GM18519 (cell line): ENCODE results near the gene DNLZ.
"Not testable (repeated sequence)": the region's sequence is repeated elsewhere in the genome, so short reads cannot be mapped to it uniquely, and the experiment has no call there.

Source experiments
- ATAC-seq: cut with Tn5 transposase; IDR thresholded peaks from one replicate; pipeline ENCODE4 v1.9.1; 2021; ENCODE audit warnings: mild to moderate bottlenecking, moderate library complexity; ENCODE audit not compliant: unreplicated experiment, low FRiP score

DNLZ gene

DNA sequence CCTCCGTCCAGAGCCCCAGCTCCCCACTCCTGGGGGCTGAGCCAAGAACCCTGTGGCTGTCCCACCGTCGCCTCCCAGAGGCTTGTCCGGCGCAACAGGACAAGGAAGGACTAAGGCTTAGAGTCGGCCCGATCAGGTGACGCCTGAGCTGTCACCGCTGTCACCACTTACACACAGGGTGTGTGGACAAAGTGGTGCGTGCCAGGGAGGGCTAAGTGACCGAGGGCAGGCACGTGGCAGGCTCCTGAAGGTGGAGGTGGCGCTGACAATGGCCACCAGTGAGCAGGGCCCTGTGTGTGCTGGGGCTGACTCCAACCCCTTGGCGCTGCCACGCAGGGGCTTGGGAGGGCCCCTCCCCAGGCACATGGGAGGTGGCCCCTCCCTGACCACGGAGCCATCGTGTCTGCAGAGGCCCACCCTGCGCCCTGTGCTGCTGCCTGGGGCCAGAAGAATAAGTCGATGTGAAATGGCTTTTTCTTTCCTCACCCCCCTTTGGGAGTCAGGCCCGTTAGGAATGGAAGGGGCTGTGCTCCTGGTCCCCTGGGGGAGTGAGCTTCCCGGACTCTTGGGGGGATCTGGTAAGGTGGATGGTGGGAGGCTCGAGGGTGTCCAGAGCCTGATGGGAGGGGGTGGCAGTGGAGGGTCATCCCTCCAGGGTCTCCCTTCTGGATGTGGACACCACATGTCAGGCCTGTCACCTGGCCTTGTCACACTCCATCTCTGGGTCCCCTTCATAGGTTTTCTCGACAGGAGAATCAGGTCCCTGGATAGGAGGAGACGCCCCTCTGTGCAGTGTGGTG, 38.8 kb downstream of the DNLZ start:
- ATAC-seq: no peak

DNA sequence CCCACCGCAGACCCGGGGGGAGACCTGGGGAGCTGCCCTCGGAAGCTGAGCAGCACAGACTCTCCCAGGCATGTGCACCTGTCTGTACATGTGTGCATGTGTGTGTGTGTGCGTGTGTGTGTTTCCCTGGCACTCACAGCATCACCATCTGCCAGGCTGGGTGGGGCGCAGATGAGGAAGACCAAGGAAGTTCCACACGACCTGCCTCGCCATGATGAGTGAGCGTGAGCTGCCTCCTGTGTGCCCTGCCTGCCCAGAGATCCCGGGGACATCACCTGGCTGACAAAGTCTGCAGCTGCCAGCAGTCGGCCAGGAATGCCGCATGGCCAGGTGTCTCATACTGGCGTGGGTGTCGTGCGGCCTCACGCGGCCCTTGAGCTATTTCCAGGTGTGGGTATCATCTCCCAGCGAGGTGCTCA, 40.2 kb downstream of the DNLZ start:
- ATAC-seq: no peak

DNA sequence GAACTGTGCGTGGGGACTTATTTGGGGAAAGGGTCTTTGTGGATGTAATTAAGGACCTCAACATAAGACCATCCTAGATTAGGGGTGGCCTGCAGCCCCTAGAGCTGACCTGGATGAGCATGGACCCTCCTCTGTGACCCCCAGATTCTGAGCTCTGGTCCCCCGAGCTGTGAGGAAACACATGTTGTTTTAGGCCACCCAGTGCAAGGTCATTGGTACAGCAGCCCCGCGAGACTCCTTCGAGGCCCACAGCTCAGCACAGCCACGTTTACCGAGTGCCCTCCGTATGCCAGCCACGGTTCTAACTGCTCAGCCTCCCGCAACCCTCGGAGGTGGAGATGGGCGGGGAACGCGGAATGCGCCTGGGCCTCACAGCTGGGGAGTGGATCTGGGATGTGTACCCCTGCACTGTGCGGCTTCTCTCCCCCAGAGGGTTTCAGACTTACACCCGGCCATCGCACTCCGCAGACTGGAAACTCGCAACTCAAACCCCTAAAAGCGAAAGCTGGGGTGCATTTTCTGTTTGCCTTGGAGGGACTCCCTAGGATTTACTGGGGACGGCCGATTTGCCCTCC, 40.7 kb downstream of the DNLZ start:
- no peak for ATAC-seq

DNA sequence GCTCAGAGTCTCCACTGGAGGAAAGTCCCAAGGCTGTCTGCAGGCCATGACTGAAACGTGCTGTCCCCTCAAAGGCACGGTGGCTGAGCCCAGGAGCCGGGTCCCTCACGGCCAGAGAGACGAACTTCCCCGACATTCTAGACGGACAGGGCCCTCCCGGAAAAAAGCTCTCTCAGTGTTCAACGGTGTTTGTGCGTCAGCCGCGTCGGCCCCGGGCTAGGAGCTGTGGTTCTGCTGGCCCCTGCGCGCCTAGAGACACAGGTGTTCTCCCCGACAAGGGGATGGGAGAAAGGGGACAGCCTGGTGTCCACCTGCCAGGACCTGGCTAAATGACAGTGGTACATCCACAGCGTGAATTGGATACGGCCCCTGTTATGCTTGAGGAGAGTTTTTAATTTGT, 42.0 kb downstream of the DNLZ start:
- ATAC-seq: no peak

DNA sequence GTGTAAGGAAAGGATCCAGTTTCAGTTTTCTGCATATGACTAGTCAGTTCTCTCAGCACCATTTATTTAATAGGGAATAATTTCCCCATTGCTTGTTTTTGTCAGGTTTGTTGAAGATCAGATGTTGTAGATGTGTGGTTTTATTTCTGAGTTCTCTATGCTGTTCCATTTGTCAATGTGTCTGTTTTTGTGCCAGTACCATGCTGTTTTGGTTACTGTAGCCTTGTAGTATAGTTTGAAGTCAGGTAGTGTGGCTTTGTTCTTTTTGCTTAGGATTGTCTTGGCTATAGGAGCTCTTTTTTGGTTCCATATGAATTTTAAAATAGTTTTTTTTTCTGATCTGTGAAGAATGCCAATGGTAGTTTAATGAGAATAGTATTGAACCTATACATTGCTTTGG, 42.6 kb downstream of the DNLZ start:
- not testable (repeated sequence) for ATAC-seq

DNA sequence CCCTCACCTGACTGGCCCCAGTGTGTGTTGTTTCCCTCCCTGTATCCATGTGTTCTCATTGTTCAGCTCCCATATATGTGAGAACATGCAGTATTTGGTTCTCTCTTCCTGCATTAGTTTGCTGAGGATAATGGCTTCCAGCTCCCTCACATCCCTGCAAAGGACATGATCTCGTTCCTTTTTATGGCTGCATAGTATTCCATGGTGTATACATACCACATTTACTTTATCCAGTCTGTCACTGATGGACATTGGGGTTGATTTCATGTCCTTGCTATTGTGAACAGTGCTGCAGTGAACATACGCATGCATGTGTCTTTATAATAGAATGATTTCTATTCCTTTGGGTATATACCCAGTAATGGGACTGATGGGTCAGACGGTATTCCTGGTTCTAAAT, 43.6 kb downstream of the DNLZ start:
- ATAC-seq: not testable (repeated sequence)

DNA sequence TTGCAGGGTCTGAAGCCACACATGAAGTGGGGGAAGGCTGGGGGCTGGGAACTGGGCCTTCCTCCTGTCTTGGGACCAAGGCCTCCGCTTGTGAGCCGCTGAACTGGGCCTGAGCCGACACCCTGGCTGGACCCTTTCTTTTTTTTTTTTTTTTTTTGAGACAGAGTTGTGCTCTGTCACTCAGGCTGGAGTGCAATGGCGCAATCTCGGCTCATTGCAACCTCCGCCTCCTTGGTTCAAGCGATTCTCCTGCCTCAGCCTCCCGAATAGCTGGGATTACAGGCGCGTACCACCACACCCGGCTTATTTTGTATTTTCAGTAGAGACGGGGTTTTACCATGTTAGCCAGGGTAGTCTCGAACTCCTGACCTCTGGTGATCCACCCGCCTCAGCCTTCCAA, 44.3 kb downstream of the DNLZ start:
- not testable (repeated sequence) for ATAC-seq

DNA sequence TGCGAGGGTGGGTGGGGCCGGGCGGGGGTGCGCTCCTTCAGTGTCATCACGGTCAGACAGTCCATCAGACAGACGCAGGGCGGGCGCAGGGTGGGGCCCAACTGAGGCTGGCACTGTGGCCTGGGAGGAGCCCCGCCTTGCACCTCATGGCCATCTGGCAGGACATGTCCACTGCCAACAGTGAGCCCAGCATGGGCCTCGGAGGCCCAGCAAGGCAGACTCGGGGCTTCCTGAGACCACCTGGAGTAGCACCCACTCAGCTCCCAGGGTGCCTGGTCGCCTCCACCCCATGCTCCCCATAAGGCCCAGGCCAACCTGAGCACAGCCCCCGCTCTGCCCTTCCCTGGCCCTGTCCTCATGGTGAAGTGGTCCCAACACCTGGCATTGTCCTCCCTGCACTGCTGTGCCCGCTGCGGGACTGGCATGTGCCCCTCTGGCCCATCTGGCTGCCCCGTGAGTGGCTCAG, 44.7 kb downstream of the DNLZ start:
- no peak for ATAC-seq

DNA sequence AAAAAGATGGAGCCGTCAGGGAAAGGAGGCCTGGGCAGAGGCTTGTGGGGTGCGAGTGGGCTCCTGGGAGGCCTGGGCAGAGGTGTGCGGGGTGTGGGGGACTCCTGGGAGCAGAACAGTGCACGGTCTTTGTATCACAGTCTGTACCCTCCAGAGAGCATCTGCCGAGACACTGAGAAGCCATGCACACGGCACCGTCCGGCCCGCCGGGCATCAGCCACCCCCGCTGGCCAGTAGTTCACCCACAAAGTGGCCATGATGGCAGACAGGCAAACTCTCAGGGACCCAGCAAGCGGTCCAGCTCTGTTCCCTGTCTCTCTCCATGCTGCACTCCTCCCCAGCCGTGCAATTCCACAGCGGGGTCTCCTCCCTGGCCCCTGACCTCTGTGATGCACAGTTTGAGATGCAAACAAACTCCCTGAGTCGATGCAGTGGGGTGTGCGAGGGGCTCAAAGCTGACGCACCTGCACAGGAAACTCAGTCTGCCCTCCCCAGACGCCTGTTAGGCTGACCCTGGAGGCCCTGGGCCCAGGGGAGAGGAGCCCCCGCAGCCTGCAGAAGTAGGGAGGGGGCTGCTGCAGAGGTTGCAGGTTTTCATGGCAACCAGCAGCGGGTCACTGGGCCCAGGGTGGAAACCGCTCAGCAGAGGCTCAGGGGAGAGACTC, 45.3 kb downstream of the DNLZ start:
- no peak for ATAC-seq

DNA sequence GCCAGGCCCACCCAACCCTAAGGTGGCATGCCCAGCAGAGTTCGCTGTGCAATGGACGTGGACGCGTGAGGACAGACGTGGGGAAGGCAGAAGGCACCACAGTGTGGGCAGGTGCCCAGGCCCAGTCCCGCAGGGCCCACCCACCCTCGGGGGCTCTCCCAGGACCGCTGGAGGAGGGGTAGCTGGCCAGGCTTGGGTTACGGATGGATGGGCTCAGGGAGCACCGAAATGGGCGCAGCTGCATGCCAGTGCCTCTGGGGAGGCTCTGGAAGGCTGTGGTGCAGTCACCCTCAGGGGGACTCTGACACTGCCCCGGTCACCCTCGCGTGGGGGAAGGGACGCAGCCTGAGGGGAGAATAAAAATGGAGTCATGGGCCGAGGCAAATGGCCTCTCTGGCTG, 45.8 kb downstream of the DNLZ start:
- ATAC-seq: no peak

DNA sequence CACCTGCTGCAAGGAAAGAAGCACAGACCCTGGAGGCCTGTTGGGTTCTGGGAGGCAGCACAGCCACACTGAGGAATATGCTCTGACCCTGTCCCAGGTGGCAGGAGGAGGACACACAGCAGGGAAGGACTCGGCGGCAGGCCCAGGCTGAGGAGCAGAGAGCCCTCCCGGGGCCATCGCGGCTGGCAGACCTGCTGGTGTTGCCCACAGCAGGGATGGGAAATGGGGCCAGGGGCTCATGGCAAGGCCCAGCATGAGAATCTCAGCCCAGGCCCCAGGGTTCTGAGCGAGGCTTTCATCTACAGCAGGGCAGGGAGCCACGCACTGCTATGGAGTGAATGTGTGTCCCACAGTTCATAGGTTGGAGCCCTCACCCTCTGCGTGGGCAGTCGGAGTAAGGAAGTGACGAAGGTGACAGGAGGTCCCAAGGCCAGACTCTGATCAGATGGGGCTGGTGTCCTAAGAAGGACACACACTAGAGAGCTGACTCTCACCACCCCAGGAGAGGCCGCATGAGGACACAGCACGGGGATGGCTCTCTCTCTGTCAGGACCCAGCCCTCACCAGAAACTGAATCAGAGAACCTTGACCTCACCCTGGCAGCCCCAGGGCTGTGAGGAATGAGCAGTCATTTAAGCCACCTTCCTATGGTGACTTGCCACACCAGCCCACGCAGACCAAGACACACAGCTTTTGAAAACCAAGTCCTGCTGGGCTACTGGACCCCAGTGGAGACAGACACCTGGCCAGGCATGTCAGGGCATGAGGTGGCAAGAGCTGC, 46.5 kb downstream of the DNLZ start:
- ATAC-seq: no peak

DNA sequence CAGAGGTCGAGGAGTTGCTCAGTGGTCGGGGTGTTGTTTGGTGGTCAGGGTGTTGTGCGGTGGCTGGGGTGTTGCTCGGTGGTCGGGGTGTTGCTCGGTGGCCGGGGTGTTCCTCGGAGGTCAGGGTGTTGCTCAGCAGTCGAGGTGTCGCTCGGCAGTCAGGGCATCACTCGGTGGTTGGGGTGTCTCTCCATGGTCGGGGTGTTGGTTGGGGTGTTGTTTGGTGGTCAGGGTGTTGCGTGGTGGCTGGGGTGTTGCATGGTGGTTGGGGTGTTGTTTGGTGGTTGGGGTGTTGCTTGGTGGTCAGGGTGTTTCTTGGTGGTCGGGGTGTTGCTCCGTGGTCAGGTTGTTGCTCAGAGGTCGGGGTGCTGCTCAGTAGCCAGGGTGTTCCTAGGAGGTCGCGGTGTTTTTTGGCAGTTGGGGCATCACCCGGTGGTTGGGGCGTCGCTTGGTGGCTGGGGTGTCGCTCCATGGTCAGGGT, 47.2 kb downstream of the DNLZ start:
- no peak for ATAC-seq

DNA sequence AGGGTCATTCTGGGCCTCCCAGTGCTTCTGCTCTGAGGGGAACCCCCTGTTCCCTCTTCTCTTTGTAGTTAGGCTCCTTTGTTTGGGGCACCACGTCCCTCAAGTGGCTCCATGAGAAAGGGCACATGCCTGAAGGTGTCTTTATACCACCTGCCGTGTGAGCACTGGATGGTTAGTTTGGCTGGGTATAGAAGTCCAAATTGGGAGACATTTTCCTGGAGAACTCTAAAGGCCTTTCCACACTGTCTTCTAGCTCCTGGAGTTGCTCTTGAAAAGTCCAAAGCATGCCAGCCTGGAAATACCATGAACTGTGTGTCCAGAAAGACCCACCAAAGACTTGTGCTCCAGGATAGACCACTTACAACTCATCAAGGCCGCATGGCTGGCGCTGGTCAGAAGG, 48.6 kb downstream of the DNLZ start:
- no peak for ATAC-seq

DNA sequence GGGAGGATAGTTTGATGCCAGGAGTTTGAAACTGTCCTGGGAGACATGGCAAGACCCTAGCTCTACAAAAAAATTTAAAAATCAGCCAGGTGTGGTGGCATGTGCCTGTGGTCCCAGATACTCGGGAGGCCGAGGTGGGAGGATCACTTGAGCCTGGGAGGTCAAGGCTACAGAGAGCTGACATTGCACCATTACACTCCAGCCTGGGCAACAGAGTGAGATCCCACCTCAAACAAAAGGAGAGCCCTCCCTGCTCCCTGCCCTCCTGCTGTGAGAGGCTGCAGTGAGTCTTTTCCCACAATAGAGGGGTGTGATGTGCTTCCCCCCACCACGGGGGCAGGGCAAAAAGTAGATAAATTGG, 49.5 kb downstream of the DNLZ start:
- ATAC-seq: no peak

DNA sequence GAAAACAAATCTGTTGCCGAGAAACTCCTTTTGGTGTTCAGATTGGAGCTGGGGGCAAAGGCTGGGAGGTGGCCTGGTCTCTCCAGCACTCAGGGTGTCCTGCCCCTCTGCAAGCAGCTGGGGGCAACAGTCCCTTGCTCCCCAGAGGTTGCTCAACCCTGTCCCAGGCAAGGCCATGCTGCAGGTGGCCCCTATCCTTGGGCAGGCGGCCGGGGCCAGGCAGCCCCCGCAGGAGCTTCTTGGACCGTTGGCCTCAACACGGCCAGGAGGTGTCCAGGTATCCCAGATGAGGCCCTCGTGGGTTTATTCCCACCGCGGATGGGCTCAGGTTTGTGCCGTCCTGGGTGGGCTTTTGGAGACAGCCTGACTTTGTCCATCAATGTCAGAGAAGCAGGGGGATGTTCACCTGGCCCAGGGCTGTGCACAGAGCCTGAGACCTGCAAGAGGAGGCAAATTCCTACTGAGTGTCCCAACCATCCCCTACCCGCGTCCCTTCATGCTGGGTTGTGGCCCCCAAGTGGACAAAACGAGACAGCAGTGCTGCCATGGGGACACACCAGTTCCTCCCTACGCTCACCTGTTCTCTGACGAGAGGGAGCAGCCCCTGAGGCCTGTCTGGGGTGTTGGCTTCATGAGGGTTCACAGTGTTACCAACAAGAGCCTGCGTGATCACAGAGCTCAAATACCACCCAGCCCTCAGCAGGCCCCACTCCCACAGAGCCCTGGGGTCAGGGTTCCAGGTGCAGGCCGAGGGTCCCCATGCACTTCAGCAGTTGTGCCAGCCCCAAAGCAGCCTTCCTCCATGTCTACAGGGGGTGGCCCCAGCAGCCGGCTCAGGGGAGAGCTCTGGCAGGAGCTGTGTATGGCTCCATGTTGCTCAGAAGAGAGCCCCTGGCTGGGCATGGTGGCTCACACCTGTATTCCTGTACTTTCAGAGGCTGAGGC, 50.2 kb downstream of the DNLZ start:
- no peak for ATAC-seq

DNA sequence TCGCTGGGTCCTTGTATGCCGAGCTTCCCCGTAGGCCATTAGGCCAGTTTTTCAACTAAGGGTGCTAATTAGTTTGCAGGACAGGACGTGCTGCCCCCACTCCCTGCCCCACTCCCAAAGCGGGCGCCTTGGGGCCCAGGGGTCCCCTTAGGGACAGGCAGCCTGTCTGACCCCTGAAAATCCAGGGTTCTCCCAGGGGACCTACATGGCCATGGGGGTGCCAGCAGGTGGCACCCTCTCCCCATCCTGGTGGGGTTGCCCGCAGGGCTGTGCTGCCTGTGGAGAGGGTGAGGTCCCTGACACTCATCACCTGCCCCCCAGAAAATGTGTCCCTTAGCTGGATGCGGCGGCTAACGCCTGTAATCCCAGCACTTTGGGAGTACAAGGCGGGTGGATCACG, 51.1 kb downstream of the DNLZ start:
- ATAC-seq: no peak

DNA sequence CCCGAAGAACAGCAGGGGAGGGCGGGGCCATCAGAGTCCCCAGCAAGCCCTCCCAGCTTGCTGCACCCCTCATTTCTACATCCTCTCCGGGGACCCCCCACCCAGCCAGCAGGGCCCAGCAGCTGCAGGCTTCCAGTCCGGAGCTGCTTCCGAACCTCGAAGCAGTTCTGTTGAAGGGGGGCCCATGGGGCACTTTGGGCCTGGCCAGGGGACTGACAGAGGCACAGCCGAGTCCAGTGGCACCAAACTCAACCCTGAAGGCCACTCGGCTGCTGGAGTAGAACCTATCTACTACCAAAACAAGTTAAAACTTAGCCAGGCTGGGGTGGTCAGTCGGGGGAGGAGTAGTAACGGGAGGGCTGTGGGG, 51.6 kb downstream of the DNLZ start:
- ATAC-seq: no peak

DNA sequence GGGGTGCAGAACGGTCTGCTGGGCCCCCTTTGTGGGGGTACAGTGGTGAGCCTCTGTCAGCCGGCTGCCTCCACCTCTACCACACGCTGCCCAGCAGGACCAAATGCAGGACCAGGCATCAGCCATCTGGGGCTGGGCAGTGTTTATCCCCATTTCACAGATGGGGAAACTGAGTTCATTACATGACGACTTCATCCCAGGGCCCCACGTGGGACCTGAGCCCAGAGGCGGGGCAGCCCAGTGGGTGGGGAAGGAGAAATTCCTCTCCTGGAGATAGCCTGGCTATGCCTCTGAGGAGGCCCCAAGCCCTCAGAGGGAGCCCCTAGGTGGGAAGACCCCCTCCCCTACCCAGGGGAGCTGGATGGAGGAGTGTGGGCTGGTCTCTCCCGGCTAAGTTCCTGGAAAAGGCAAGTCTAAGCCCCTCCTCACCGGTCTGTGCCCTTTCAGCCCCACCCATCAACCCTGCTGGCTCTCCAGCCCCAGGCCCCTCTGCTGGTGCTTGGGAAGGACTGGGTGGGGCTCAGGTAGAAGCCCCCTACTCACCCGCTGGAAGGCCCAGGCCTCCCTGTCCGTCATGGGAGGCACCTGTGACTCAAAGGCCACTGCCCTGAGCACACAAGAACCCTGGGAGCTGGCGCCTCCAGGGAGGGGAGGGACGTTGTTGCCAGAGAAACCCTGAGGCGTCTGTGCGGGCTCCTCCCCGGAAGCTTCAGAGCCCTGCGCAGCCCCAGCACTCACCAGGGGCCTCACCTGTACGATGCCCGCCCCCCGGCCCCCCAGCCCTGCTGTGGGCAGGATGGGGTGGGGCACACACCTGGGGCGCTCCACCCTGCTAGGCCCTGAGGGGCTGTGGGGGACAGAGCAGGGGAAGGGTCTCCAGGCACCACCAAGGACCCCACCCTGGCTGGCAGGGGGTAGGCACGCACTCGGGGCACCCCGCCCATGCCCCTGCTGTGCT, 52.2 kb downstream of the DNLZ start:
- ATAC-seq: no peak
